SU-DHL-6 (cell line): ENCODE results near the gene CFAP43.
"Not testable (repeated sequence)": the region's sequence is repeated elsewhere in the genome, so short reads cannot be mapped to it uniquely, and the experiment has no call there.

Experiments used
- H2AFZ ChIP-seq: fragments of 200-600 bp; sonication (generic); 2 replicates; pipeline ENCODE4 v1.6.1; 2014; ENCODE audit warnings: low read depth, mild to moderate bottlenecking, moderate library complexity, mixed read lengths, antibody characterized with exemption, low read length; ENCODE audit not compliant: severe bottlenecking
- H3F3A ChIP-seq: fragments of 200-600 bp; shearing (Covaris generic); 2 replicates; pipeline ENCODE4 v1.6.0; 2016; ENCODE audit warnings: antibody characterized with exemption, mild to moderate bottlenecking; ENCODE audit not compliant: insufficient read depth
- H3K27ac ChIP-seq: fragments of 200-600 bp; sonication (generic); 2 replicates; pipeline ENCODE4 v1.5.1; 2016; ENCODE audit warnings: low read depth, mild to moderate bottlenecking, low read length, moderate library complexity, mixed read lengths
- H3K27me3 ChIP-seq: fragments of 200-600 bp; sonication (generic), shearing (Covaris generic); 2 replicates; pipeline ENCODE4 v1.6.0; 2014; ENCODE audit warnings: mild to moderate bottlenecking, low read length
- H3K36me3 ChIP-seq: fragments of 200-600 bp; sonication (generic); 2 replicates; pipeline ENCODE4 v1.6.1; 2014; ENCODE audit warnings: mild to moderate bottlenecking, low read length, mixed read lengths
- H3K4me2 ChIP-seq: fragments of 300-600, 200-600 bp; shearing (Covaris generic), sonication (generic); 2 replicates; pipeline ENCODE4 v1.6.0; 2014; ENCODE audit warnings: low read length, low read depth, mild to moderate bottlenecking; ENCODE audit not compliant: poor library complexity, severe bottlenecking
- H3K4me3 ChIP-seq: fragments of 200-600 bp; sonication (generic); 2 replicates; pipeline ENCODE4 v1.5.1; 2014; ENCODE audit warnings: antibody characterized with exemption, low read length, mild to moderate bottlenecking, mixed read lengths; ENCODE audit not compliant: insufficient read depth, poor library complexity, severe bottlenecking
- H3K79me2 ChIP-seq: fragments of 200-600 bp; sonication (generic); 2 replicates; pipeline ENCODE4 v1.6.1; 2014; ENCODE audit warnings: mild to moderate bottlenecking, low read length, moderate library complexity; ENCODE audit not compliant: insufficient read depth
- H3K9ac ChIP-seq: fragments of 200-600 bp; sonication (generic); 2 replicates; pipeline ENCODE4 v1.7.0; 2014; ENCODE audit warnings: mild to moderate bottlenecking, low read length
- H3K9me2 ChIP-seq: fragments of 200-600 bp; sonication (generic); replicated peaks from 2 replicates; pipeline ENCODE4 v1.6.1; 2014; ENCODE audit warnings: low read length; ENCODE audit not compliant: insufficient read depth
- H3K9me3 ChIP-seq: fragments of 200-600 bp; sonication (generic); 2 replicates; pipeline ENCODE4 v1.6.1; 2014; ENCODE audit warnings: low read length, mixed read lengths; ENCODE audit not compliant: insufficient read depth
- H4K20me1 ChIP-seq: fragments of 200-600 bp; sonication (generic); 2 replicates; pipeline ENCODE4 v1.6.1; 2014; ENCODE audit warnings: low read depth, mild to moderate bottlenecking, antibody characterized with exemption, low read length, moderate library complexity, mixed read lengths
- CTCF ChIP-seq: fragments of 200-600 bp; sonication (generic); IDR thresholded peaks from one replicate; pipeline ENCODE4 v1.5.1; 2017; ENCODE audit warnings: antibody characterized with exemption, mild to moderate bottlenecking, low read length, moderate library complexity; ENCODE audit not compliant: insufficient read depth, poor library complexity, severe bottlenecking
- EZH2phosphoT487 ChIP-seq: fragments of 200-600 bp; sonication (generic), shearing (Covaris generic); conservative IDR thresholded peaks from 2 replicates; pipeline ENCODE4 v1.6.1; 2018; ENCODE audit warnings: mild to moderate bottlenecking, antibody characterized with exemption, low read length, moderate library complexity, mixed read lengths

CFAP43 gene

GRCh38 chr10:104193787-104194186 is 38.4 kb downstream of the CFAP43 start:
- H3K4me3 ChIP-seq, result no peak overlapping the region
- H3F3A ChIP-seq, result no peaks in the 10 kb centered on the region
- no peak overlapping the region for H3K9ac ChIP-seq
- no peaks in the 10 kb centered on the region for H3K27me3 ChIP-seq
- H3K9me3 ChIP-seq, result no peaks in the 10 kb centered on the region
- no peak overlapping the region for H3K27ac ChIP-seq
- H3K79me2 ChIP-seq, result no peaks in the 10 kb centered on the region
- H4K20me1 ChIP-seq, result no peaks in the 10 kb centered on the region
- H3K36me3 ChIP-seq, result no peaks in the 10 kb centered on the region
- no peak overlapping the region for H2AFZ ChIP-seq
- TF ChIP-seq CTCF, result no peak
- no peak for TF ChIP-seq EZH2phosphoT487
- H3K9me2 ChIP-seq, result no peaks in the 10 kb centered on the region
- H3K4me2 ChIP-seq, result no peak overlapping the region

- Histone ChIP-seq H3K27me3 (no peaks in the 10 kb centered on the region), H3K79me2 (no peaks in the 10 kb centered on the region), H3F3A (no peaks in the 10 kb centered on the region), H2AFZ (no peak overlapping the region), H3K27ac (no peak overlapping the region), H3K9ac (no peak overlapping the region), H3K4me2 (no peak overlapping the region), H4K20me1 (no peaks in the 10 kb centered on the region), H3K9me2 (no peaks in the 10 kb centered on the region), H3K36me3 (no peaks in the 10 kb centered on the region), H3K4me3 (no peak overlapping the region), H3K9me3 (no peaks in the 10 kb centered on the region)
- TF ChIP-seq CTCF, result no peak
- TF ChIP-seq EZH2phosphoT487, result no peak
These were observed 41.5 kb downstream of the CFAP43 start for GRCh38 chr10:104190695-104191094.

- no peaks in the 10 kb centered on the region for H3K27me3 ChIP-seq
- H3K9ac ChIP-seq, result no peak overlapping the region
- no peak overlapping the region for H3K4me2 ChIP-seq
- H3F3A ChIP-seq, result no peaks in the 10 kb centered on the region
- H3K27ac ChIP-seq, result no peak overlapping the region
- no peaks in the 10 kb centered on the region for H3K9me2 ChIP-seq
- no peaks in the 10 kb centered on the region for H4K20me1 ChIP-seq
- H2AFZ ChIP-seq, result no peak overlapping the region
- H3K79me2 ChIP-seq, result no peaks in the 10 kb centered on the region
- H3K36me3 ChIP-seq, result no peaks in the 10 kb centered on the region
- H3K4me3 ChIP-seq, result no peak overlapping the region
- TF ChIP-seq EZH2phosphoT487 (no peak), CTCF (no peak)
- H3K9me3 ChIP-seq, result no peaks in the 10 kb centered on the region
These were observed 48.5 kb downstream of the CFAP43 start for GRCh38 chr10:104183682-104184081.

GRCh38 chr10:104174136-104174535 is 58.0 kb downstream of the CFAP43 start:
- not testable (repeated sequence) for H3K79me2 ChIP-seq, H3K27ac ChIP-seq, H3K27me3 ChIP-seq, H3K4me2 ChIP-seq, H3K36me3 ChIP-seq, H3K9me2 ChIP-seq, H3K9ac ChIP-seq, H3F3A ChIP-seq, H3K4me3 ChIP-seq, H2AFZ ChIP-seq, H4K20me1 ChIP-seq, H3K9me3 ChIP-seq
